Ovary (tissue), 9 donors: ENCODE results near the gene MBOAT2. TPM values are rescaled to one million over a fixed set of nuclear protein-coding genes. Genes with fewer than 3 reads are reported as not detected.

ENCODE experiments used
- DNase-seq, 5 donors: peaks; one replicate each; pipeline ENCODE4 v3.0.0-alpha.2; 2019 to 2020
- H3K27ac ChIP-seq, 2 donors: fragments of 200-600 bp; one replicate each; pipeline versions ENCODE4 v1.5.1 to v1.8.0; 2019 to 2022
- H3K27me3 ChIP-seq: fragments of 200-600 bp; one replicate; pipeline ENCODE4 v1.8.0; 2022
- H3K36me3 ChIP-seq: fragments of 200-600 bp; sonication (generic); one replicate; pipeline ENCODE4 v1.5.1; 2019
- H3K4me1 ChIP-seq: one replicate; pipeline ENCODE4 v1.8.1; 2013; ENCODE audit warnings: mild to moderate bottlenecking, moderate library complexity; ENCODE audit not compliant: insufficient read depth
- H3K4me3 ChIP-seq: fragments of 200-600 bp; sonication (generic); one replicate; pipeline ENCODE4 v1.5.1; 2017
- H3K9me3 ChIP-seq, 2 donors: fragments of 200-600 bp in 1 of 2; sonication (generic) in 1 of 2; one replicate each; pipeline versions ENCODE4 v1.5.1 to v1.8.1; 2013 to 2019; ENCODE audit warnings: mild to moderate bottlenecking in 1 of 2, moderate library complexity in 1 of 2
- EP300 ChIP-seq: sonication (generic); formaldehyde crosslinking; IDR thresholded peaks from one replicate; pipeline ENCODE4 v1.6.1; 2017; ENCODE audit warnings: antibody characterized with exemption
- POLR2A ChIP-seq: fragments of 450-650 bp; IDR thresholded peaks from one replicate; pipeline ENCODE4 v1.6.1; 2017; ENCODE audit warnings: antibody characterized with exemption, mild to moderate bottlenecking, moderate library complexity
- WGBS, 3 donors: extraction: QIAGEN DNeasy Blood & Tissue Kit in 1 of 3; methylation state at CpG; one replicate each; pipeline versions ENCODE4 v1.1.5 to v1.1.7; 2013 to 2017; 5-methylcytosine and 5-hydroxymethylcytosine counted together
- intact Hi-C, 4 donors: fragments of 100-400 bp; cut with DNase I; formaldehyde crosslinking; loops; one replicate each; pipeline versions ENCODE4 v1.11.0 to v1.15.1; 2022 to 2023
- polyA plus RNA-seq, 2 donors: library from polyadenylated mRNA; stranded (reverse); fragments of 200-250 nt in 1 of 2; fragments of 350-450 nt in 1 of 2; fragmentation: Illumina TruSeq in 1 of 2; extraction: RNeasy Lipid Tissue Mini Kit (QIAGEN cat#74804) in 1 of 2; gene quantifications; one replicate each; pipeline ENCODE4 v1.2.3, GENCODE V29; 2013 to 2014
- total RNA-seq, 7 donors: library from RNA; depleted of rRNA in 2 of 7; stranded (reverse); fragments of >200 nt in 2 of 7; fragmentation: NEBNext Ultra II Directional in 3 of 7; extraction: Animal tissue kit (Norgen Biotek cat#: 25700) in 3 of 7; gene quantifications; one replicate each; pipeline versions ENCODE4 v1.1.0 to v1.2.4, GENCODE V29; 2016 to 2023
- TF ChIP-seq, protein P1 (sequence below), 3 donors: fragments of 450-650 bp in 2 of 3; fragments of 200-600 bp in 1 of 3; IDR thresholded peaks; one replicate each; pipeline versions ENCODE4 v1.5.1 to v1.8.0; 2016 to 2022; ENCODE audit warnings: antibody characterized with exemption in 3 of 3, mild to moderate bottlenecking in 1 of 3
- donor health status: DM: no; HTN: no; CAD: no; lungs with moderate emphysema.
- donor health status: DM: no; HTN: no; CAD: no.
- donor health status: Bipolar disorder and iron deficiency.
- donor health status: DM: yes; HTN: yes; CAD: no.
- donor health status: DM: no; HTN: no; CAD: no.
- donor health status: DM: yes; HTN: yes; CAD: no.

Gene MBOAT2
- total and polyA plus RNA-seq, 9 donors = 8.4 to 51.0 (median 24.5) TPM

DNA sequence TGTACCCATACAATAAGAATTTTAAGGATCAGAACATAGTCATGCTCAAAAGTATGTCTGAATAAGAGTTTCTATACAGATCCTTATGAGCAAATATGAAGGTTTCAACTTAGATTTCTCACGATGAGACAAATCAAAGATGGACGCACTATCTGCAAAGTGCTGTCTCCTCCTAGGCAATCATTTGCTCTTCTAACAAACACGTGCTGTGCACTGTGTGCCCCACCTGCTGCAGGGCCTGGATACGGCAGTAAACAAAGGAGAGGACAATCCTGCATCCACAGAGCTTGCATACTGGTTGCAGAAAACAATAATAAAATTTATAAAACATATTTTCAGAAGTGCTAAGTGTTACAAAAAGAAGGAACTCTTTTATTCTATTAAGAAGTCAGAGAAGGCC, 126.2 kb downstream of the MBOAT2 start:
- Histone ChIP-seq H3K27ac (no peak overlapping the region), H3K9me3 (no peaks in the 10 kb centered on the region), H3K4me3 (no peak overlapping the region), H3K27me3 (no peaks in the 10 kb centered on the region), H3K4me1 (no peaks in the 10 kb centered on the region), H3K36me3 (no peaks in the 10 kb centered on the region)
- WGBS, 3 donors = 82 to 89% (median 84%) methylated on average over 4 of the region's 4 CpGs
- no peak for DNase-seq
- intact Hi-C loops = no loop called here
- TF ChIP-seq POLR2A (no peak), EP300 (no peak)
- TF ChIP-seq, protein P1, sequence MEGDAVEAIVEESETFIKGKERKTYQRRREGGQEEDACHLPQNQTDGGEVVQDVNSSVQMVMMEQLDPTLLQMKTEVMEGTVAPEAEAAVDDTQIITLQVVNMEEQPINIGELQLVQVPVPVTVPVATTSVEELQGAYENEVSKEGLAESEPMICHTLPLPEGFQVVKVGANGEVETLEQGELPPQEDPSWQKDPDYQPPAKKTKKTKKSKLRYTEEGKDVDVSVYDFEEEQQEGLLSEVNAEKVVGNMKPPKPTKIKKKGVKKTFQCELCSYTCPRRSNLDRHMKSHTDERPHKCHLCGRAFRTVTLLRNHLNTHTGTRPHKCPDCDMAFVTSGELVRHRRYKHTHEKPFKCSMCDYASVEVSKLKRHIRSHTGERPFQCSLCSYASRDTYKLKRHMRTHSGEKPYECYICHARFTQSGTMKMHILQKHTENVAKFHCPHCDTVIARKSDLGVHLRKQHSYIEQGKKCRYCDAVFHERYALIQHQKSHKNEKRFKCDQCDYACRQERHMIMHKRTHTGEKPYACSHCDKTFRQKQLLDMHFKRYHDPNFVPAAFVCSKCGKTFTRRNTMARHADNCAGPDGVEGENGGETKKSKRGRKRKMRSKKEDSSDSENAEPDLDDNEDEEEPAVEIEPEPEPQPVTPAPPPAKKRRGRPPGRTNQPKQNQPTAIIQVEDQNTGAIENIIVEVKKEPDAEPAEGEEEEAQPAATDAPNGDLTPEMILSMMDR (IDR thresholded peaks at IDR 0.05) = no peak

DNA sequence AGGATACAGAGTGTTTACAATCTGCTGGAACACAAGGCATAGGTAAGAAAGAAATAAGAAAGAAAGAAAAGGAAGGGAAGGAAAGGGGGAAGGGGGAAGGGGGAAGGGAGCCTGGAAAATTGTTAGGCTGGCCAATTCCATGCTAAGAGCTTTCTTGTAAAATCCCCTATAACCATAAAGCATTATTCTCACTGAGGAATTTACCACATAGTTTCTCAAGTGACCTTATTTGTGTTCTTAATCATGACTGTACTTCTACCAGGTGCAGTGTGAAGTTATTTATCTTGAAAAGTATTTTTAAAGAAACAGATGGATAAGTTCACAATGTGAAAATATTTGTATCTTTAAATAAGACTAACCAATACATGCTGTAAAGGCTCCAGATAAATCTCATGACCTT, 126.9 kb downstream of the MBOAT2 start:
- no peaks in the 10 kb centered on the region for H3K4me1 ChIP-seq
- no peak overlapping the region for H3K27ac ChIP-seq
- H3K36me3 ChIP-seq = no peaks in the 10 kb centered on the region
- H3K4me3 ChIP-seq = no peak overlapping the region
- intact Hi-C loops = no loop called here
- no peaks in the 10 kb centered on the region for H3K9me3 ChIP-seq
- no peak for DNase-seq
- no peak for TF ChIP-seq EP300
- TF ChIP-seq POLR2A = no peak
- TF ChIP-seq, protein P1 (IDR thresholded peaks at IDR 0.05) = no peak
- H3K27me3 ChIP-seq = no peaks in the 10 kb centered on the region

- Histone ChIP-seq H3K9me3 (no peaks in the 10 kb centered on the region), H3K27ac (no peak overlapping the region), H3K36me3 (no peaks in the 10 kb centered on the region), H3K27me3 (no peaks in the 10 kb centered on the region), H3K4me1 (no peaks in the 10 kb centered on the region), H3K4me3 (no peak overlapping the region)
- TF ChIP-seq, protein P1 (IDR thresholded peaks at IDR 0.05) = peak in 2 of 3 donors; percentile 21 to 24
- TF ChIP-seq POLR2A (no peak), EP300 (no peak)
- no peak for DNase-seq
- intact Hi-C loops = no loop called here
- WGBS, 3 donors = 54 to 57% (median 56%) methylated on average over 11 of the region's 11 CpGs
These were observed 130.6 kb downstream of the MBOAT2 start for GRCh38 chr2:8872821-8873432.

- Histone ChIP-seq H3K4me3 (no peak overlapping the region), H3K36me3 (no peaks in the 10 kb centered on the region), H3K27ac (no peak overlapping the region), H3K9me3 (no peaks in the 10 kb centered on the region), H3K4me1 (no peaks in the 10 kb centered on the region), H3K27me3 (no peaks in the 10 kb centered on the region)
- DNase-seq = no peak
- TF ChIP-seq, protein P1 (IDR thresholded peaks at IDR 0.05) = no peak
- no peak for TF ChIP-seq POLR2A
- no peak for TF ChIP-seq EP300
- WGBS, 3 donors = 85 to 93% (median 92%) methylated on average over 2 of the region's 2 CpGs
- intact Hi-C loops = no loop called here
These were observed 133.0 kb downstream of the MBOAT2 start for GRCh38 chr2:8870441-8870840.
